CD8-positive, alpha-beta memory T cell (primary cell): Measurements from ENCODE around the gene MRM2. TPM values are rescaled to one million over a fixed set of nuclear protein-coding genes. Genes with fewer than 3 reads are reported as not detected.

ENCODE experiments used
- CTCF ChIA-PET: fragments of 350-600 bp; sonication (Branson Sonifier 250); formaldehyde crosslinking; loops from one replicate; lab custom pipeline; 2021; ENCODE audit warnings: antibody characterized with exemption; lab: Charles Lee
- POLR2A ChIA-PET: fragments of 350-600 bp; sonication (Branson Sonifier 250); formaldehyde crosslinking; loops from one replicate; lab custom pipeline; 2021; ENCODE audit warnings: antibody characterized with exemption; lab: Charles Lee
- DNase-seq, 5 donors: peaks; one replicate each; pipeline versions ENCODE4 v3.0.0 to v3.0.0-alpha.2; 2020 to 2022; ENCODE audit warnings: mixed read lengths in 1 of 5
- H3K27ac ChIP-seq: one replicate; pipeline ENCODE4 v1.7.0; 2013; ENCODE audit warnings: low read depth, mild to moderate bottlenecking, low read length, moderate library complexity
- H3K27me3 ChIP-seq: 2 replicates; pipeline ENCODE4 v1.7.0; 2013; ENCODE audit warnings: low read length, mild to moderate bottlenecking; ENCODE audit not compliant: insufficient read depth, poor library complexity, severe bottlenecking
- H3K36me3 ChIP-seq: 2 replicates; pipeline ENCODE4 v1.7.0; 2013; ENCODE audit warnings: mild to moderate bottlenecking, low read length, moderate library complexity; ENCODE audit not compliant: insufficient read depth
- H3K4me1 ChIP-seq: 2 replicates; pipeline ENCODE4 v1.7.0; 2013; ENCODE audit warnings: mild to moderate bottlenecking, low read length, moderate library complexity; ENCODE audit not compliant: insufficient read depth
- H3K4me3 ChIP-seq: 2 replicates; pipeline ENCODE4 v1.7.0; 2013; ENCODE audit warnings: mild to moderate bottlenecking, low read length
- H3K9me3 ChIP-seq: 2 replicates; pipeline ENCODE4 v1.7.0; 2013; ENCODE audit warnings: mild to moderate bottlenecking, low read length
- H3K27ac Mint-ChIP-seq, 8 donors: one replicate each; pipeline ENCODE4 v1.8.0; 2020 to 2021; ENCODE audit warnings: mixed read lengths in 8 of 8, mild to moderate bottlenecking in 6 of 8, inconsistent platforms in 3 of 8, moderate library complexity in 3 of 8
- H3K27me3 Mint-ChIP-seq, 2 donors: one replicate each; pipeline ENCODE4 v1.8.0; 2020 to 2021; ENCODE audit warnings: mixed read lengths in 2 of 2, mild to moderate bottlenecking in 1 of 2, moderate library complexity in 1 of 2
- H3K36me3 Mint-ChIP-seq, 3 donors: one replicate each; pipeline ENCODE4 v1.8.0; 2020 to 2021; ENCODE audit warnings: mixed read lengths in 3 of 3, inconsistent platforms in 1 of 3, mild to moderate bottlenecking in 1 of 3
- H3K4me1 Mint-ChIP-seq, 3 donors: one replicate each; pipeline ENCODE4 v1.8.0; 2020 to 2021; ENCODE audit warnings: mixed read lengths in 3 of 3, inconsistent platforms in 1 of 3, mild to moderate bottlenecking in 1 of 3
- H3K4me3 Mint-ChIP-seq, 7 donors: one replicate each; pipeline ENCODE4 v1.8.0; 2020 to 2021; ENCODE audit warnings: mixed read lengths in 7 of 7, mild to moderate bottlenecking in 6 of 7, moderate library complexity in 4 of 7, inconsistent platforms in 2 of 7
- H3K9me3 Mint-ChIP-seq, 5 donors: one replicate each; pipeline ENCODE4 v1.8.0; 2020 to 2022; ENCODE audit warnings: mixed read lengths in 5 of 5, mild to moderate bottlenecking in 3 of 5, moderate library complexity in 2 of 5, inconsistent platforms in 1 of 5
- polyA plus RNA-seq: library from polyadenylated mRNA; unstranded; fragments of 300-500 nt; fragmentation: Illumina TruSeq; gene quantifications from one replicate; pipeline ENCODE4 v1.2.3, GENCODE V29; 2021
- total RNA-seq, 2 experiments: library from RNA; stranded (reverse); gene quantifications; one replicate each; pipeline ENCODE4 v1.2.3, GENCODE V29; 2021

The MRM2 gene
- total and polyA plus RNA-seq, 3 experiments from 2014 or later = 35.6 to 54.2 (median 51.6) TPM

DNA sequence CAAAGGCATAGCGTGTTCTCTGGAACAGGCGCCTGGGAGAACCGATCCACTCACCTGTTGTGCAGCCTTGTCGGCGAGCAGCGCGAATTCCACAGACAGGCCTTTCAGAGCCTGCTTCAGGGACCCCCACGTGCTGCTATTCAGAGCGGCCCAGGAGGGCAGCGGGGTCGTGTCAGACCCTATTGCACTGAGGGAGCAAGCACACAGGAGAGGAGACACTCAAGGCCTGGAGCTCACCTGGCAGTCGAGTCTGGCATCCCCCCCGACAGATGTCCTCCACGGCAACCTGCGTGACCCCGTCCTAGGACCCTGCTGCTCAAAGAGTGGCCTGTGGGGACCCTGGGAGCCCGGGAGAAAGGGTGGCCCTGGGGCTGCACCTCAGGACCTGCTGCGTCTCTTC, 21.2 kb upstream of the MRM2 start:
- no peaks in the 10 kb centered on the region for H3K36me3 ChIP-seq
- no peak overlapping the region for H3K4me3 Mint-ChIP-seq
- no peak overlapping the region for H3K27ac ChIP-seq
- H3K27ac Mint-ChIP-seq = no peak overlapping the region
- DNase-seq = no peak
- CTCF ChIA-PET = no interaction called here
- H3K9me3 Mint-ChIP-seq = no peaks in the 10 kb centered on the region
- peaks cover 0 to 12% (median 11%) of the 10 kb centered on the region in 3 donors for H3K4me1 Mint-ChIP-seq
- POLR2A ChIA-PET = no interaction called here
- no peaks in the 10 kb centered on the region for H3K27me3 Mint-ChIP-seq
- H3K36me3 Mint-ChIP-seq = peaks cover 5 to 6% (median 5%) of the 10 kb centered on the region in 3 donors
- H3K9me3 ChIP-seq = no peaks in the 10 kb centered on the region
- no peaks in the 10 kb centered on the region for H3K27me3 ChIP-seq
- H3K4me3 ChIP-seq = no peak overlapping the region
- H3K4me1 ChIP-seq = no peaks in the 10 kb centered on the region

DNA sequence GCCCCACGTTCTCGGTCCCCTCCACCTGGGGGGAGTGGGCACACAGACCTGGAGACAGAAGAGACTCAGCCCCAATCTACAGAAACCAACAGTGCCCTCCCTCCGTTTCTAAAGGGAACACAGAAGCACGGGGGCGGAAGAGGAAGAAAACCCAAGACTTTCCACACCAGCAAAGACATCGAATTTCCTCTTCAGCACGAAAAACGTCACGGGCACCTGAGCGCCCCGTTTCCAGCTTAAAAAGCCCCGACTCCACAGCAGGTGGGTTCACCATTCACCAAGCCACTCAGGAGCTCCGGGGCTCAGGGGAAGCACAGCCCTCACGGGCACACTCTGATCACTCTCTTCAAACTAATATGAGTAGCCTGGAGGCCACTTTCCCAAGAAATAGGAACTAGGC, 19.6 kb upstream of the MRM2 start:
- Mint-ChIP-seq H3K27me3 (no peaks in the 10 kb centered on the region), H3K27ac (peak overlapping the region in 5 of 8 donors; percentile 45 to 78 (median 61)), H3K9me3 (no peaks in the 10 kb centered on the region), H3K36me3 (peaks cover 5 to 11% (median 7%) of the 10 kb centered on the region in 3 donors), H3K4me3 (peak overlapping the region in 3 of 7 donors; percentile 23 to 43 (median 41)), H3K4me1 (peaks cover 0 to 14% (median 11%) of the 10 kb centered on the region in 3 donors)
- no peaks in the 10 kb centered on the region for H3K27me3 ChIP-seq
- no peak overlapping the region for H3K27ac ChIP-seq
- CTCF ChIA-PET = no interaction called here
- no peak overlapping the region for H3K4me3 ChIP-seq
- POLR2A ChIA-PET = no interaction called here
- H3K4me1 ChIP-seq = no peaks in the 10 kb centered on the region
- H3K36me3 ChIP-seq = no peaks in the 10 kb centered on the region
- no peaks in the 10 kb centered on the region for H3K9me3 ChIP-seq
- DNase-seq = peak in 1 of 5 donors; percentile 34

DNA sequence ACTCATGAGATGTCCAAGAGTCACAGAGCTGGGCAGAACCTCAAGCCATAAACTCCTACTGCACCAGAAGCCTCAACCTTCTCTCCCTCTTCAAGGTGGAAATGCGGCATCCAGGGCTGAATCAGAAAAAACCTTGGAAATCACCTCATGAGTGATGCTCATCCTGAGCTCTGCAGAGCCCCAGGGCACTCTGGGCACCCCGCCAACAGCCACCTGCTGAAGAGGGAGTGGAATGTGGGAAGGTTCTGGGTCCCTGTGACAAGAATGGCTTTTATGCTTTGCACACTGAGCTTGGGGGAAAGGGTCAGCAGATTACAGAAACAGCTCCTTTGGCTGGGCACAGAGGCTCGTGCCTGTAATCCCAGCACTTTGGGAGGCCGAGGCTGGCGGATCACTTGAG, 18.8 kb upstream of the MRM2 start:
- Histone ChIP-seq H3K27ac (no peak overlapping the region), H3K4me1 (no peaks in the 10 kb centered on the region), H3K9me3 (no peaks in the 10 kb centered on the region), H3K4me3 (no peak overlapping the region), H3K27me3 (no peaks in the 10 kb centered on the region), H3K36me3 (no peaks in the 10 kb centered on the region)
- no peak overlapping the region for H3K4me3 Mint-ChIP-seq
- H3K9me3 Mint-ChIP-seq = no peaks in the 10 kb centered on the region
- POLR2A ChIA-PET = no interaction called here
- peaks cover 0 to 14% (median 11%) of the 10 kb centered on the region in 3 donors for H3K4me1 Mint-ChIP-seq
- peak overlapping the region in 1 of 8 donors; percentile 24 for H3K27ac Mint-ChIP-seq
- no peaks in the 10 kb centered on the region for H3K27me3 Mint-ChIP-seq
- CTCF ChIA-PET = no interaction called here
- DNase-seq = no peak
- H3K36me3 Mint-ChIP-seq = peaks cover 5 to 13% (median 7%) of the 10 kb centered on the region in 3 donors

DNA sequence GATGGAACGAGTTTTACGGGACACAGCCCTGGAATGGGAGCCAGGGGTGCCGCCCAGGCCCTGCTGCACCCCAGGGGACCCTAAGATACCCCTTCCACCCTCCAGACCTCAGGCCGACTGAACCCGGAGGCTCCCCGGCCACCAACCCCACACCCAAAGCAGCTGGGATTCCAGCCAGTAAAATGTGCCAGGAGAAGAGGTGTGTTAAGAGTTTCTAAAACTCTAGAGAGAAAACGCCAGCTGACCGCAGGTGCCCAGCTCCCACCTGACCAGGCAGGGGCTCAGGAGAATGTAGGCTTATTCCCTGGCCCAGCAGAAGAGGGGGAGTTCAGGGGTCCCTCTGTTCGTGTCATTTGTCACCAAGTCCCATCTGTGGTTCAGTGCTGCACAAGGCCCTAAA, 17.5 kb upstream of the MRM2 start:
- Histone ChIP-seq H3K4me3 (no peak overlapping the region), H3K27ac (no peak overlapping the region), H3K27me3 (no peaks in the 10 kb centered on the region), H3K4me1 (no peaks in the 10 kb centered on the region), H3K9me3 (no peaks in the 10 kb centered on the region), H3K36me3 (no peaks in the 10 kb centered on the region)
- Mint-ChIP-seq H3K9me3 (no peaks in the 10 kb centered on the region), H3K36me3 (peaks cover 5 to 16% (median 6%) of the 10 kb centered on the region in 3 donors), H3K4me1 (peaks cover 0 to 20% (median 11%) of the 10 kb centered on the region in 3 donors), H3K27me3 (no peaks in the 10 kb centered on the region), H3K4me3 (peak overlapping the region in 2 of 7 donors; percentile 48 to 68), H3K27ac (peak overlapping the region in 4 of 8 donors; percentile 29 to 78 (median 66))
- DNase-seq = no peak
- ChIA-PET POLR2A (no interaction called here), CTCF (no interaction called here)

DNA sequence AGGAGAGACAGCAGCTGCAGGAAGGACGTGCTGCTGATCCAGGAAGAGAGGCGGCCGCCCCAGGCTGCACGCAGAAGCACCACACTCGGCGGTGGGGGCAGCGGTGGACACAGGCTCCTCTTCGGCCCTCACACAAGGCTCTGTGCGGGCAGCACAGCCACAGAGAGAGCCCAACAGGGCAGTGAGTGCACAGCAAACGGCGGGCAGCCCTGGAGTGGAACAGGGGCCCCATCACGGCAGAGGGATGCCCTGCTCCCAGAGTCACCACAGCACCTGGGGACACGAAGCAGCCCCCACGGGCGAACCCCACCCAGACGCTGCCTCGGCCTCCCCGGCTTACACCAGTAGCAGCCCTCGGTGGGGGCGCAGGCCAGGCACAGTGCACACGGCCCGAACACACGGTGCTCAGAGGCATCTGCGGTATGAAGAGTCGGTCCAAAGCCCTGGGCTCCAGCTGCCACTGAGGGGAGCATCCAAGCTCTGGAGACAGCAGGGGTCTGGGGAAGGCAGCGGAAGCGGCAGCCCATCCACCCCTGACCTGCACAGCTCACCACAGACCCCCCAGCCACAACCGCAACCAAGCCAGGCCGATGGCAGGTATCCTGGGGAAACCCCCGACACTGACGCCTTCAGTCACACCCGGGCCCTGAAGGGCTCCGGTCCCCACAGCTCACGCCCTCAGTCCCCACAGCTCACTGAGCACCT, 16.8 kb upstream of the MRM2 start:
- no peaks in the 10 kb centered on the region for H3K9me3 Mint-ChIP-seq
- H3K4me3 ChIP-seq = no peak overlapping the region
- no peaks in the 10 kb centered on the region for H3K36me3 ChIP-seq

DNA sequence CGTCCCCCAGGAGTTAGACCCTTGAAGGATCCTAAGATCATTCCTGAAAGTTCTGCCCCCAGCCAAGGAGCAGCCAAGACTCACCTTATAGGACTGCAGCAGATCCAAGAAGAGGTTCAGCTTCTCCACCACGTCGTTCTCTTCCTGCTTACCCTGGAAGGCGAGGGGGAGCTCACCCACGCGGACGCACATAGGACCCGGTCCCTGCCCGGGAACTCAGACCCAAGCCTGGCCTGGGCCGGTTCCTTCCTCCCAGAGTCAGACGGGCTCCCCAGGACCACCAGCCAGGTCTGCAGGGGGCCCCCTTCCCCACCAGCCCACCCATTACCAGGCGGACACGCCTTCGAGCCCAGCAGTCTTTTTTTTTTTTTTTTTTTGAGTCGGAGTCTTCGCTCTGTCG, 15.6 kb upstream of the MRM2 start:
- H3K4me1 ChIP-seq = no peaks in the 10 kb centered on the region

More for the DNA sequence above, 16.8 kb upstream of the MRM2 start:
- ChIA-PET POLR2A (no interaction called here), CTCF (no interaction called here)
- Histone ChIP-seq H3K27me3 (no peaks in the 10 kb centered on the region), H3K9me3 (no peaks in the 10 kb centered on the region), H3K27ac (no peak overlapping the region), H3K4me1 (no peaks in the 10 kb centered on the region)
- Mint-ChIP-seq H3K4me1 (peaks cover 0 to 20% (median 11%) of the 10 kb centered on the region in 3 donors), H3K27me3 (no peaks in the 10 kb centered on the region), H3K4me3 (peak overlapping the region in 4 of 7 donors; percentile 19 to 68 (median 38)), H3K36me3 (peaks cover 0 to 12% (median 3%) of the 10 kb centered on the region in 3 donors), H3K27ac (peak overlapping the region in 1 of 8 donors; percentile 42)
- peak in 1 of 5 donors; percentile 16 for DNase-seq

DNA sequence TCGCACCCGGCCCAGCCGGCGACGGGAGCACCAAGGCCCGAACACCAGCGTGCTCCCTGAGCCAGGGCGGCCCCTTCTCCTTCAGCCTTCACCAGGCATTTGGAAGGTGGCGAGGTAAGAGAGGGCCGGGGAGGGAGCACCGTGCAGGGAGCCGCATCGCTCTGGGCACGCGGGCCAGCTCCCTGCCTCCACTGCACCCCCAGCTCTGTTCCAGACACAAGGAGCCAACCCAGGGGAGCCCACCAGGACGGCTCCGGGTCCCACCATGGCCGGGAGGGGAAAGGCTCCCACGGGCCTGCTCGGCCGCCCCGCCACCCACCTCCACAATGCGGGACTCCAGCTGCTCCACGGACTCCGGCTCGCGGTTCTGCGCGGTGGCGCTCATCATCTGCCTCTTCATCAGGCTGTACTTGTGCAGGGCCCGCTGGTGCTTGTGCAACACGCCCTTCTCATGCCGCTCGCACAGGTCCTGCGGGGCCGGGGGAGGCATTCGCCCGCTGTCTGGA, 15.1 kb upstream of the MRM2 start:
- POLR2A ChIA-PET = no interaction called here
- no peaks in the 10 kb centered on the region for H3K27me3 Mint-ChIP-seq

More for the DNA sequence above, 15.6 kb upstream of the MRM2 start:
- Histone ChIP-seq H3K27me3 (no peaks in the 10 kb centered on the region), H3K9me3 (no peaks in the 10 kb centered on the region), H3K4me3 (no peak overlapping the region), H3K27ac (no peak overlapping the region), H3K36me3 (no peaks in the 10 kb centered on the region)
- H3K9me3 Mint-ChIP-seq = no peaks in the 10 kb centered on the region
- peaks cover 0 to 20% (median 11%) of the 10 kb centered on the region in 3 donors for H3K4me1 Mint-ChIP-seq
- no peak overlapping the region for H3K4me3 Mint-ChIP-seq
- H3K36me3 Mint-ChIP-seq = peaks cover 0 to 12% (median 3%) of the 10 kb centered on the region in 3 donors
- H3K27me3 Mint-ChIP-seq = no peaks in the 10 kb centered on the region
- ChIA-PET CTCF (interaction anchor here (0.7 kb wide), 1 partner anchor 88 kb away, joined by 3 read pairs; no protein-coding TSS in a partner anchor), POLR2A (no interaction called here)
- DNase-seq = no peak
- H3K27ac Mint-ChIP-seq = no peak overlapping the region

More for the DNA sequence above, 15.1 kb upstream of the MRM2 start:
- Mint-ChIP-seq H3K4me3 (no peak overlapping the region), H3K27ac (no peak overlapping the region), H3K4me1 (peaks cover 0 to 20% (median 11%) of the 10 kb centered on the region in 3 donors), H3K36me3 (peaks cover 0 to 12% (median 3%) of the 10 kb centered on the region in 3 donors), H3K9me3 (no peaks in the 10 kb centered on the region)
- Histone ChIP-seq H3K4me3 (no peak overlapping the region), H3K36me3 (no peaks in the 10 kb centered on the region), H3K4me1 (no peaks in the 10 kb centered on the region), H3K27me3 (no peaks in the 10 kb centered on the region), H3K9me3 (no peaks in the 10 kb centered on the region), H3K27ac (no peak overlapping the region)
- CTCF ChIA-PET = interaction anchor here (0.7 kb wide), 1 partner anchor 88 kb away, joined by 3 read pairs; no protein-coding TSS in a partner anchor
- no peak for DNase-seq
